HUDEP-2 (cell line): ENCODE measurements around the gene HBG1.
"Not testable (repeated sequence)": the region's sequence is repeated elsewhere in the genome, so short reads cannot be mapped to it uniquely, and the experiment has no call there.

ENCODE experiments used
- DNase-seq, 76 experiments: peaks; one replicate each; lab custom pipeline; 2025; ENCODE audit not compliant: unreplicated experiment in 76 of 76; lab: John Stamatoyannopoulos, UW

Gene HBG1

DNA sequence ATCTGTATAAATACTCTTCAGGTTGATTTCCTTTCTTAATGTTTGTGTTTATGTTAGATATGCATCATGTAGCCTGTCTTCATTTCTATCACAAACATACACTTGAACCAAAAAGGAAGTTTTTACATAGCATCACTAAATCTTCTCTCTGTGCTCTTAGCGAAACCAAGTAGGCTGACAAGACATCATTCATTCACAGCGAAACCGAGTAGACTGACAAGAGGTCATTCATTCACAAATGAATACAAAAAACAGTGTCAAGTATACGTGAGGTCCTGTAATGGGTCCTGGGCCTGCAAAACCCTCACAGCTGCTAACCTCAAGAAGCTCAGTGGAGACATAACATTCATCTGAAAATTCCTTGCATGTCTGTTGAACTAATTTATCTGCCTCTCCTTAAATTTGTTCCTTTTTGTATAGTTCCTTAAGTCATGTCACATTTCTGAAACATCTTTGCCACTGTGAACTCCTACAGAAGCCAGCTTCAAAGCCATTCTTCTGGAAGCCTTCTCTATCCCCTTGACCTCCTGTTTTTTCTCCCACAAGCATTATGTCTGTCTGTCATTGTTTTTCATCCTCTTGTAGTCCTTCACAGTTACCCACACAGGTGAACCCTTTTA lies 29.9 kb upstream of the HBG1 start:
- no peak for DNase-seq

DNA sequence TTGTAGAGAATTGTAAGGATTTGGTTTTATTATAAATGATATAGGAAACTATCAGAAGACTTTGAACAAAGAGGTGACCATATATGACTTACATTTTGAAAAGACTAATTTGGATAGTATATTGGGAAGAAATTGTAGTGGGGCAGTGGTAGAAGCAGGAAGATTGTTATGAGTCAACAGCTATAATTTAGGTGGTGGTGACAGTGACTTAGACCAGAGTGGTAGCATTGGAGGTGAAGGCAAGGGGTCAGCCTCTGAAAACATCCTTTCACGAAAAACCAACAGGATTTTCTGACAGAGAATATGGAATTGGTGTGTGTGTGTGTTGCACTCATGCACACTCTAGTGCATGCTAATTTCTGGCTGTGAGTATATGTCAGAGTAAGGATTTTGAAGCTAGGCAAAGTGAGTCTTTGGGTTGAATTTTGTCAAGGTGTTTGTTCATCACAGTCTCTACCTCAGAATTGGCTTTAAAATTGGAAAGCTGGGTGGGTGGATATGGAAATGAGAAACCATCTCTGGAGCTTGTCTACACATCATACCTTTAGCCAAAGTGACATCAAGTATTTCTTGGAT lies 28.2 kb upstream of the HBG1 start:
- DNase-seq = no peak

DNA sequence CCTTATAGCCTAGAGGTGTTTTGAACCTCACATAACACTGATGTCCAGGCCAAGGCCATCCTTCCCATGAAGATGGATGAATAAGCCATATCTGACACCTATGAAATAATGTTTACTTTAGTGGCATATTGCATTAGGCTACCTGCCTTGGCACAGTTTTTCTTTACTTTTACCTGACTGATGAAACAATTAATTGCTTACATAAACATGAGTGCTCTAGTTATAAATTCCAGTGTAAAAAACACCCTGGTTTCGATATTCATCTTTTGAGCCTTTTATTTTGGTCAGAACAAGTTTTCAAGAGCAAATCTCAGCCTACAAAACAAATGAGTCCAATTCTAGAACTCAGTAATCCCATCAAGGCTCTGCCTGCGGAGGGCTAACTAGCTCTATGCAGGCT lies 27.0 kb upstream of the HBG1 start:
- no peak for DNase-seq

DNA sequence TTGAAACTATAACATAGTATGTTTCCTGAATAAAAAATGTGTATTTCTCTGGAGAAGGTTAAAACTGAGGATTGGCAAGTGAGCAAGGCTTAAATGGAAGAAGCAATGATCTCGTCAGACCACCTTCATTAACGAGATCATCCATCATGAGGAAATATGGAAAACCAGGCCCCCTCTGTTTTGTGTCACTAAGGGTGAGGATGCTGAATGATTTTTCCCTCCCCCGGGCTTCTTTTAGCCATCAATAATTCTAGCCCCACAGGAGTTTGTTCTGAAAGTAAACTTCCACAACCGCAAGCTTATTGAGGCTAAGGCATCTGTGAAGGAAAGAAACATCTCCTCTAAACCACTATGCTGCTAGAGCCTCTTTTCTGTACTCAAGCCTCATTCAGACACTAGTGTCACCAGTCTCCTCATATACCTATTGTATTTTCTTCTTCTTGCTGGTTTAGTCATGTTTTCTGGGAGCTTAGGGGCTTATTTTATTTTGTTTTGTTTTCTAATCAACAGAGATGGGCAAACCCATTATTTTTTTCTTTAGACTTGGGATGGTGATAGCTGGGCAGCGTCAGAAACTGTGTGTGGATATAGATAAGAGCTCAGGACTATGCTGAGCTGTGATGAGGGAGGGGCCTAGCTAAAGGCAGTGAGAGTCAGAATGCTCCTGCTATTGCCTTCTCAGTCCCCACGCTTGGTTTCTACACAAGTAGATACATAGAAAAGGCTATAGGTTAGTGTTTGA lies 25.9 kb upstream of the HBG1 start:
- DNase-seq = peak in 68 of 76 experiments; percentile 33 to 96 (median 80)

DNA sequence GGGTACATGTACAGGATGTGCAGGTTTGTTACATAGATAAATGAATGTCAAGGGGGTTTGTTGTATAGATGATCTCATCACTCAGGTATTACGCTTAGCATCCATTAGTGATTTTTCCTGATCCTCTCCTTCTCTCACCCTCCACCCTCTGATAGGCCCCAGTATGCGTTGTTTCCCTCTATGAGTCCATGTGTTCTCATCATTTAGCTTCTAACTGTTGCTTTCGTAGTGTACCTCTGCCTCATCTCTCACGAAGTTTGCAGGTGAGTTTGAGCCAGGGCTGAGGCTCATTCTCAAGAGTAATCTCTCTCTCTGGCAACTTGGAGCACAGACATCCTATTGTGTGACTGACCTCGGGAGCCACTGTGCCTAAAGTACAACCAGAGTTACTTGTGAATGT lies 24.7 kb upstream of the HBG1 start:
- DNase-seq = no peak

DNA sequence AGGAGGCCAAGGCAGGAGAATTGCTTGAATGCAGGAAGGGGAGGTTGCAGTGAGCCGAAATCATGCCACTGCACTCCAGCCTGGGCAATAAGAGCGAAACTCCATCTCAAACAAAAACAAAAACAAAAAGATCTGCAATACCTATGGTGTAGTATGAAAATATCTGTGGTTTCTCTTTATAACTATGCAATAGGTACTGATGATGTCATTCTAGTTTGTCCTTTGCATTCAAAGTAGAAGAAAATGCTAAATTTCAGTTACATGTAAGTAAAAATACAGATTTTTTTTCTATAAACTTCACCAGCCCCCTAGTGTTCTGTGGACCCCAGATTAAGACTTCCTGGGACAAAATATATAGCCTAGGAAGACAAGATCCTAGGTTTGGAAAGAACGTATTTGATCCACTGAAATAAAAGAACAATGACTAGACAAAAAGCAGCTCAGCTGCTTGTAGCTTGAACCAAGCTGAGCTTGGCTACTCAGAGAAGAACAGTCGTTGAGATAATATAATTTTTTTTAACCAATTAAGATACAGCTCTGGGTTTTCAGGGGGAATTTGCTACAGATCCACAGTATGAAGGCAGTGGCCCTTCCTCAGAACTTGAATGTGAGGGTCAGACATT lies 22.8 kb upstream of the HBG1 start:
- no peak for DNase-seq

DNA sequence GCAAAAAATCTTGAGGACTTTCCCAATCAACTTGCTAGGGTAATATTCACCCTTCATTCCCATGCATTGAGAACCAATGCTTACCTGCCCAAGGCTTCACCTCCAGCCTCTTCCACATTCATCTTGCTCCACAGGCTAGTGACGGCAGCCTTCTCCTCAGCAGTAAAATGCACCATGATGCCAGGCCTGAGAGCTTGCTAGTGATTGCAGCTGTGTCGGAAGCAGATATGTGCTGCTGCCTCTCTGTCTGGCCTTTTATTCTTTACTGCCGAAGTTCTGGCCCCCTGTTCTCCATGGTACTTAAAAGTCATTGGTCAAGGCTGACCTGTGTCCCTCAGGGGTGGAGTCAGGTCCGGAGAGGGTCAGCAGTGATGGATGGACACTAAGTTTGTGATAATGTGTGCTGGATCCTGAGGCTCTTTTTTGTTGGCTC lies 20.1 kb upstream of the HBG1 start, which contains the start of gene HBE1:
Gene HBE1, minus strand, starts transcription at position 231 of the 433 bp plus-strand sequence. Its CDS starts 55 bp downstream, at position 176.
- no peak for DNase-seq

DNA sequence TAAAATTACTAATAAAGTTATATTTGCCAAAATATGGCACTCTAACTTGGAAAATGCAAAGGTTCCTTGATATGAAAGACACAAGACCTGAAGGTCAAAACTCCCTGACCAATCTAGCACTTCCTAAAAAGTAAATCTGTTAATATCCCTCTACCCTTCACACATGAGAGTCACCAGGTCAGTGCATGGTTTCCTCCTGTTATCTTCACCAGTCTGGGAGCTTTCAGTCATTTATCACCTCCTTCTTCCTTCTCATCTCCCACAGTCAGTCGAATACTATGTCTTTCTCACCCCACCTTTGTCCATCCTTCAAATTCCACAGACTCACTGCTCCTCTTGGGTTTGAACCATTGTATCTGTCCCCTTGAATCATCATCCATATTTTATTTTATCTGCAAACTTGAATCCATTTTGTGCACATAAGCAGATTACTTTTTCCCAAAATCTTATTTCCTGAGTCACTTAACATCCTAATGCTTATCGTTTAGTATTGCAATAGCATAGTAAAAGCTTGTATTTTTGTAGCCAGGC lies 17.4 kb upstream of the HBG1 start:
- DNase-seq = no peak

DNA sequence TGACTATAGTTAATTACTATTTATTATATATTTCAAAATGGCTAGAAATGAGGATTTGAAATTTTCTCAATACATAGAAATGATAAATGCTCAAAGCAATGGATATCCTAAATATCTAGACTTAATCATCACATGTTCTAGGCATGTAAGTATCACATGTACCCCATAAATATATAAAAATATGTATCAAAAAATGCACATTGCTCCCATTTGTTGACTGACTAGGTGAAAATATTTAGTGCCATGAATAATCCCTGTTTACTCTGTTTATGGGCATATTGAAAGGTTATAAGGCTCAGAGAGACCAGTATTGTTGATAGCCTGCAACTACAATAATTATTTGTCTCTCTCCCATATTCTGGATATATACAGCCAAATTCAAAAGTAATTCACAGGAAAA lies 17.0 kb upstream of the HBG1 start:
- no peak for DNase-seq

DNA sequence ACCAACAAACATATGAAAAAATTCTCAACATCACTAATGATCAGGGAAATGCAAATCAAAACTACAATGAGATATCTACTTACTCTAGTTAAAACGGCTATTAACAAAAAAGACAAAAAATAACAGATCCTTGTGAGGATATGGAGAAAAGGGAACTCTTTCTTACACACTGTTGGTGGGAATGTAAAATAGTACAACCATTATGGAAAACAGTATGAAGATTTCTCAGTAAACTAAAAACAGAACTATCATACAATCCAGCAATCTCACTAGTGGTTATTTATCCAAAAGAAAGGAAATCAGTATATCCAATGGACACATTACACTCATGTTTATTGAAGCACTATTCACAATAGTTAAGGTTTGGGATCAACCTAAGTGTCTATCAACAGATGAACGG lies 16.2 kb upstream of the HBG1 start:
- no peak for DNase-seq

DNA sequence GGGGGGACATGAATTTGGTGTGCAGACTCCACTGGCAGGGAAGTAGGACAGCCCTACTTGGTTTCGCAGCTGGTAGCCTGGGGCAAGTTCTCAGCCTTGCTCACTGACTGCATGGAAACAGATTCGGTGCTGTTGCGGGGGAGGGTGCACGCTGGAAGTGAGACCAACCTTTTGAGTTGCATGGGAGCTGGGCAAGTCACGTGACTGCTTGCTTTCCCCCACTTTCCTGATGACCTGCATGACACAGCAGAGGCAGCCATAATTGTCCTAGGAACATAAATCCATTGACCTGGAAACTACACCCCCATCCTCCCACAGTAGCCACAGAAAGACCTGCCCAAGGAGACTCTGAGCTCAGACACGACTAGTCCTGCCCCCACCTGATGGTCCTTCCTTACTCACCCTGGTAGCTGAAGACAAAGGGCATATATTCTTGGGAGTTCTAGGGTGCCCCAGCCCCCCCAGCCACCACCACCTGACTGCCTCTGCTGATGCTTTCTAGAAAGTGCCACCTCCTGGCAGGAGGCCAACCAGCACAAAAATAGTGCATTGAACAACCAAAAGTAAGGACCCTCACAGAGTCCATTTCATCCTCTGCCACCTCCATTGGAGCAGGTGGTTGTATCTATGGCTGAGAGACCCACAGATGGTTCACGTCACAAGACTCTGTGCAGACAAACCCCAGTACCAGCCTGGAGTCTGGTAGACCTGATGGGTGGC lies 9.0 kb upstream of the HBG1 start:
- no peak for DNase-seq

DNA sequence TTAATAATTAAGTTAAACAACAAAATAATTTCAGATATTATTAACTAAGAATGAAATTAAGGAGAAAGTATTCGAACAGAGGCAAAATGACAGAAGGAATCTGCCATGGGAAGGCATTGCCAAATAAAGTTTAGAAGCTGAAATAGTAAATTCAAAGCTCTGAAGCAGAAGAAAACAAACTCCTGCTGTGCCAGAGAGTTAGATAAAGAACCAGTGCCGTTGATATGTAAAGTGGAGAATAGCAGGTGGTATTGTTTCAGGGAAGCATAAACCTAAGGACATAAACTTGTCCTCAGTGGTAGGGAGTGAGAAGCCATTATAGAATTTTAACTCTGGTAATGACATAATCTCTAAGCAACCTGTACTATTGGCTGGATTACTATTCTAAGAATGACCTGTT lies 7.6 kb upstream of the HBG1 start:
- no peak for DNase-seq

DNA sequence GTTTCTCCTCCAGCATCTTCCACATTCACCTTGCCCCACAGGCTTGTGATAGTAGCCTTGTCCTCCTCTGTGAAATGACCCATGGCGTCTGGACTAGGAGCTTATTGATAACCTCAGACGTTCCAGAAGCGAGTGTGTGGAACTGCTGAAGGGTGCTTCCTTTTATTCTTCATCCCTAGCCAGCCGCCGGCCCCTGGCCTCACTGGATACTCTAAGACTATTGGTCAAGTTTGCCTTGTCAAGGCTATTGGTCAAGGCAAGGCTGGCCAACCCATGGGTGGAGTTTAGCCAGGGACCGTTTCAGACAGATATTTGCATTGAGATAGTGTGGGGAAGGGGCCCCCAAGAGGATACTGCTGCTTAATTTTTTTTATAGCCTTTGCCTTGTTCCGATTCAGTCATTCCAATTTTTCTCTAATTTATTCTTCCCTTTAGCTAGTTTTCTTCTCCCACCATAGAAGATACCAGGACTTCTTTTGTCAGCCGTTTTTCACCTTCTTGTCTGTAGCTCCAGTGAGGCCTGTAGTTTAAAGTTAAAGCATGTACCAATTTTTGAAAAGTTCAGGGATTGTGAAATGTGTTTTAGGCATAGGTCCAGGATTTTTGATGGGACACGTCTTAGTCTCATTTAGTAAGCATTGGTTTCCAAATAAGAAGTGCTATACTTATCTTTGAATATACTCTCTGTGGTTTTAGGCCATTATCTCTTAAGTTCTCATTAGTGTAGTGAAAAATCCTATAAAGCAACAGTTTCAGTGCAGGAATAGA lies 5.2 kb upstream of the HBG1 start, which contains the start of gene HBG2:
Gene HBG2, minus strand, starts transcription at position 136 of the 768 bp plus-strand sequence. Its CDS starts 53 bp downstream, at position 83.
- DNase-seq = not testable (repeated sequence)

DNA sequence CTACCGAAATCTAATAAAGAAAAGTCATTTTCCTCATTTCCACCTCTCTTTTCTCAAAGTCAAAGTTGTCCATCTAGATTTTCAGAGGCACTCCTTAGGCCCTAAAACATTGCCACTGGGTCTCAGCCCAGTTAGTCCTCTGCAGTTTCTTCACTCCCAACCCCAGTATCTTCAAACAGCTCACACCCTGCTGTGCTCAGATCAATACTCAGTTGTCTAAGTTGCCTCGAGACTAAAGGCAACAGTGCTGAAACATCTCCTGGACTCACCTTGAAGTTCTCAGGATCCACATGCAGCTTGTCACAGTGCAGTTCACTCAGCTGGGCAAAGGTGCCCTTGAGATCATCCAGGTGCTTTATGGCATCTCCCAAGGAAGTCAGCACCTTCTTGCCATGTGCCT lies 4.4 kb upstream of the HBG1 start:
- DNase-seq = not testable (repeated sequence)

DNA sequence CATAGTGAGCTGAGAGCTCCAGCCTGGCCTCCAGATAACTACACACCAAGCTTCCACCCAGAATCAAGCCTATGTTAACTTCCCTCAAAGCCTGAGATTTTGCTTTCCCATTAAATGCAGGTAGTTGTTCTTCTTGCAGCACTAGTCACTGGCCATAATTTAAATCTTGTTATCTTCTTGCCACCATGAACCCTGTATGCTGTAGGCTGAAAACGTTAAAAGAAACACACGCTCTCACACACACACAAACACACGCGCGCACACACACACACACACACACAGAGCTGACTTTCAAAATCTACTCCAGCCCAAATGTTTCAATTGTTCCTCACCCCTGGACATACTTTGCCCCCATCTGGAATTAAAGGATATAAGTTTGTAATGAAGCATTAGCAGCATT lies 3.8 kb upstream of the HBG1 start:
- not testable (repeated sequence) for DNase-seq

DNA sequence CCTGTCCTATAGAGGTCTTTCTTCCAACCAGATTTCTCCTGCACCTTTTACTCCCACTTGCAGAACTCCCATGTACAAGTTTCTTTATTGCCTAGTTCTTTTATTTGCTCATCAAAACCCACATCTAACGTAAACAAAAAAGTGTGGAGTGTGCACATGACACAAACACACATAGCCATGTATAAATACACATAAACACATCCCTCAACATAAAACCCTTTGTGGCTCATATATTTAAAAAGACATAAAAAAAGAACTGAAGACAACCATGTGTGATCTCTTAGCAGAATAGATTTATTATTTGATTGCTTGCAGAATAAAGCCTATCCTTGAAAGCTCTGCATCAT lies 3.2 kb upstream of the HBG1 start:
- DNase-seq = no peak

DNA sequence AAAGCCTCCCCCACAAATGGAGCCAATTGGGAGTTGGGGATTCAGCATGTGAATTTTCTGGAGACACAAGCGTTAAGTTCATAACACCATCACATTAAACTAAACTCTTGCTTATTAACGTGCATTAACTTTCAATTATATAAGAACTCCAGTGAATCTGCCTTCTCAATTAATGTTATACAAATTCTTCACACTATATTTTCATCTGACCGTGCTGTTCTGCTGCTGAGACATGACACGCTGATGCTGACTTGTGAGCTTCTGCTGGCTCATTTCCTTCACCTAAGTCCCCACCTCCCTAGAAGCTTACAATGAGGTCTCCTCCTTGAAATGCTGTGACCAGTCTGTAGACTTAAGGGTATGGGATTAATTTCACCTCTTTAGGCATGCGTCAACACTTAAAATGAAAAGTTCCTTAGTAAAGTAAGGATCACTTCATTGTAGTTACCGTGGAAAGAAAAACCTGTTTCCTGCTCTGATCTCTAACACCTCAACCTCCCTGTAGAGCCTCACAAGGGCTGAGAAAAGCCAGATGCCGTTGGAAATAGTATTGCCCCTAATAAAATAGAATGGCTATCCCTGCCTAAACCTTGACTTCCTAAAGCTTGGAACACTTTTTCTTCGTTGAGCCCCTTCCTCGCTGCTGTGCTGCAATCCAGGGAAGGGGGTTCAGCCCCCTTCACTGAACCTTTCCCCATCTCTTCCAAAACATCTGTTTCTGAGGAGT lies 2.7 kb upstream of the HBG1 start:
- peak in 1 of 76 experiments; percentile 66 for DNase-seq

DNA sequence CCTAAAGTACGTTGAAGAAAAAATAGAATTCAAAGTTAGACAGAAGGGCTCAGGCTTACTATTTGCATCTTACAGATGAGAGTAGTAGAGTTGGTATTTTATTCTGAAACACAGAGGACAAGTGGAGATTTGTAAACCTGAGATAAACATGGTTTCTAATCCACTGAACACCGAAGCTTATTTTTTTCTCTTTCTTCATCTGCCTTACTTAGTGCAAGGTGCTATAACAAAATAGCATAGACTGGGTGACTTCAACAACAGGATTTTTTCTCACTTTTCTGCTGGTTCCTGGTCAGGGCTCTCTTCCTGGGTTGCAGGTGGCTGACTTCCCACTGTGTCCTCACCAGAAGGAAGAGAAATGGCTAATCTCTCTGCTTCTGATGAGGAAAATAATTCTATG lies 2.1 kb upstream of the HBG1 start:
- DNase-seq = peak in 1 of 76 experiments; percentile 66

DNA sequence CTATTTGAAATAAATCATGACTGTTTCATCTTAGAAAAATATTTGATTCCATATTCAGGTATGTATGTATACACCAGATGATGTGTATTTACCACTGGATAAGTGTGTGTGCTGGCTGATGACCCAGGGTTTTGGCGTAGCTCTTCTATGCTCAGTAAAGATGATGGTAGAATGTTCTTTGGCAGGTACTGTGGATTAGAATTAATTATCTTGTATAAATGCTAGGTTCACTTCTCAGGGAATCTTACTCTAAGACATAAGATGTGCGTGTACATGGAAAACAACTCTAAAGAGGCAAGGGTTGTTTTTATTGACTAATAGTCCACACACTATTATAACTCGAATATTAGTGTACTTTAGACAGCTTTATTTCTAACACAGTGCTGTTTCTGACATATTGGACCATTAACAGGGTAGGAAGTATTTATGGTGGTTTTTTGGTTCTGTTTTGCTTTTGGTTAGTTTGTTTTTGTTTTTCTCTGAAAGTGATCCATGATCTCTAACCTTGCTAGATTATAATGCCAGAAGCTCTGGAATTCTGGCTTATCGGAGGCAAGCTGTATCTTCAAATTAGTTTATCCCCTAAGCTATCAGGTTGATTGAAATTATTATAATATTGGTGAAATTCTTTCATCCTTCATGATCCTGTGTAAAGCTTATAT lies 1.0 kb upstream of the HBG1 start:
- no peak for DNase-seq
